HG03558 (cell line): ENCODE measurements around the gene SCNN1G.
A peak's percentile ranks its signal among the peaks of the same experiment; 100 is the strongest.

Source experiments
- ATAC-seq: cut with Tn5 transposase; IDR thresholded peaks from one replicate; pipeline ENCODE4 v1.9.1; 2021; ENCODE audit warnings: moderate number of reproducible peaks; ENCODE audit not compliant: unreplicated experiment; ENCODE audit errors: extremely low read depth

SCNN1G gene

GRCh38 chr16:23149993-23150364 is 32.6 kb upstream of the SCNN1G start:
- ATAC-seq = no peak

- ATAC-seq = no peak
Measured at GRCh38 chr16:23152386-23153178, 30.0 kb upstream of the SCNN1G start.

GRCh38 chr16:23155445-23156049 is 27.0 kb upstream of the SCNN1G start:
- no peak for ATAC-seq

- ATAC-seq = no peak
Measured at GRCh38 chr16:23156110-23156509, 26.4 kb upstream of the SCNN1G start.

GRCh38 chr16:23156946-23157460 is 25.5 kb upstream of the SCNN1G start:
- no peak for ATAC-seq

GRCh38 chr16:23158114-23158513 is 24.4 kb upstream of the SCNN1G start:
- ATAC-seq = no peak

- no peak for ATAC-seq
Measured at GRCh38 chr16:23160082-23160481, 22.5 kb upstream of the SCNN1G start.

GRCh38 chr16:23160574-23160973 is 22.0 kb upstream of the SCNN1G start:
- no peak for ATAC-seq

- ATAC-seq = no peak
Measured at GRCh38 chr16:23163921-23164320, 18.6 kb upstream of the SCNN1G start.

GRCh38 chr16:23164736-23165135 is 17.8 kb upstream of the SCNN1G start:
- no peak for ATAC-seq

GRCh38 chr16:23172583-23172982 is 10.0 kb upstream of the SCNN1G start:
- no peak for ATAC-seq

GRCh38 chr16:23172994-23173393 is 9.6 kb upstream of the SCNN1G start:
- no peak for ATAC-seq

GRCh38 chr16:23174622-23175021 is 7.9 kb upstream of the SCNN1G start:
- no peak for ATAC-seq

GRCh38 chr16:23175651-23176050 is 6.9 kb upstream of the SCNN1G start:
- ATAC-seq = no peak

- ATAC-seq = no peak
Measured at GRCh38 chr16:23181506-23181905, 1.0 kb upstream of the SCNN1G start.

- peak; percentile 68 for ATAC-seq
Measured at GRCh38 chr16:23182206-23182678, 303 bp upstream of the SCNN1G start.

- ATAC-seq = no peak
Measured at GRCh38 chr16:23183543-23183862, 958 bp downstream of the SCNN1G start.

GRCh38 chr16:23185656-23186055 is 3.1 kb downstream of the SCNN1G start:
- no peak for ATAC-seq

- no peak for ATAC-seq
Measured at GRCh38 chr16:23186171-23186570, 3.6 kb downstream of the SCNN1G start.

GRCh38 chr16:23187341-23187740 is 4.8 kb downstream of the SCNN1G start:
- no peak for ATAC-seq

- no peak for ATAC-seq
Measured at GRCh38 chr16:23188911-23189310, 6.4 kb downstream of the SCNN1G start.
